EL (cell line): Measurements from ENCODE around the gene TMPRSS3.

Experiments used
- DNase-seq: peaks from one replicate; pipeline ENCODE4 v3.0.0-alpha.2; 2016

TMPRSS3 gene

DNA sequence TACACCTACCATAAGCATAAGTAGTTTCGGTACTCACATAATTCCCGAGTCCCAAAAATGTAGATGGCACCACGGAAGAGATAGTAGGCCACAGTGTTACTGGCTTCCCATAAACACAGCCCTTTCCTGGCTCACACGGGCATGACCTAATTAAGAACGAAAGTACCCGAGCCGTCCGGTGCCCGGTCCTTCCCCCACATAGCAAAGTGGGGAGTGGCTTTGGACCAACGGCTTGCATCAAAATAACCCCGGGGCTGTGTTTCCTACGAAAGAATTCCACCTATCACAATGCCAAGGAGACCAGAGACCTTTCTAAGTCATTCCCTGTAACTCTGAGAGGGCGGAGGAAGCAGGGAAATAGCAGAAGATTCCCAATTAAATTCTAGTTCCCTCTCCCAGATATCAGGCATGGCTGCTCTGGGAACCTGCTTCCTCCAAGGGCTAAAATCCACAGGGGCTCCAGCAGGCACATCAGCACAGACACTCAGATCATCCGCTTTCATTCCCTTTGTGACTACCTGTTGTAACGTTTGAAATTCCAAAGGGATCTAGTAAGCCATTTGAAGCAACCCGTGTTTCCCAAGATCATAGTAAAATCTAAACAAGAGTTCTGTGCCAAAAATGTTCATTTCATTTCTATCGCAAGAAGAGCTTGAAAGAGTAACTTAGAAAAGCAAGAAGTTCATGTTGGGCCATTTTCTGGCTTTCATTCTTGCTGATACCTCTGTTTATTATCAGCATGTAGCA lies at the start of gene TMPRSS3:
TMPRSS3 (minus strand) TSS at position 148 of the 747 bp plus-strand sequence. CDS start 635 bp downstream, outside the sequence.
- no peak for DNase-seq

DNA sequence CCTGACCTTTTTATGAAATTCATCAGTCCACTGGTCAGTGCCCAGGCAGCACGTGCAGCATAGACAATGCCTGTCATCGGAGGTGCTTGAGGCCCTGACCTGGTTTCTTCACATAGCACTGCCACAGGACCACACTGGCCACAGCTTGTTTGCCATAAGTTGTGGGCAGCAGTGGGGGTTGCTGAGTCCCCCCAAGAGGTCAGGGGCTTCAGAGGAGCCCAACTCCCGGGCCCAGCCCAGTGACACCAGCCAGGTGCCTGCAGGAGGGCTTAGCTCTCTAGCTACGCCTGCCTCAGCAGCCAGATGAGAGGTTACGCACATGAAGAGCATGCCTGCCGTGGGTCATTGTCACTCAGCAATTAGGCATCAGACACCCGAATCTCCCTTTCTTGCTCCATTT lies 49.5 kb upstream of the TMPRSS3 start:
- no peak for DNase-seq

DNA sequence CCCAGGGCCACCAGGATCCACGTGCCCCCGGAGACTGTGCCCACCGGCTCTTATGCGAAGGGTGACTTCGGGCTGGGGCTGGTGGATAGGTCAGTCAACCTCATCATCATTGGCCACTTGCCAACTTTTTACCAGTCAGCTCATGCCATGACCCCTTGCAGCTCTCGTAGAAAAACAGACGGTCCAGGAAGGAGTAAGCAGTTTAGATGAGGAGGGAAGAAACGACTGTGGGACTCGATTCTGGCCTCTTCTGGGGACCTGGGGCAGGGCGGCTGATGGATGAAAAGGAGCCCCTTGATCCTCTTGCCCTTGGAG lies 48.9 kb upstream of the TMPRSS3 start:
- DNase-seq = no peak

DNA sequence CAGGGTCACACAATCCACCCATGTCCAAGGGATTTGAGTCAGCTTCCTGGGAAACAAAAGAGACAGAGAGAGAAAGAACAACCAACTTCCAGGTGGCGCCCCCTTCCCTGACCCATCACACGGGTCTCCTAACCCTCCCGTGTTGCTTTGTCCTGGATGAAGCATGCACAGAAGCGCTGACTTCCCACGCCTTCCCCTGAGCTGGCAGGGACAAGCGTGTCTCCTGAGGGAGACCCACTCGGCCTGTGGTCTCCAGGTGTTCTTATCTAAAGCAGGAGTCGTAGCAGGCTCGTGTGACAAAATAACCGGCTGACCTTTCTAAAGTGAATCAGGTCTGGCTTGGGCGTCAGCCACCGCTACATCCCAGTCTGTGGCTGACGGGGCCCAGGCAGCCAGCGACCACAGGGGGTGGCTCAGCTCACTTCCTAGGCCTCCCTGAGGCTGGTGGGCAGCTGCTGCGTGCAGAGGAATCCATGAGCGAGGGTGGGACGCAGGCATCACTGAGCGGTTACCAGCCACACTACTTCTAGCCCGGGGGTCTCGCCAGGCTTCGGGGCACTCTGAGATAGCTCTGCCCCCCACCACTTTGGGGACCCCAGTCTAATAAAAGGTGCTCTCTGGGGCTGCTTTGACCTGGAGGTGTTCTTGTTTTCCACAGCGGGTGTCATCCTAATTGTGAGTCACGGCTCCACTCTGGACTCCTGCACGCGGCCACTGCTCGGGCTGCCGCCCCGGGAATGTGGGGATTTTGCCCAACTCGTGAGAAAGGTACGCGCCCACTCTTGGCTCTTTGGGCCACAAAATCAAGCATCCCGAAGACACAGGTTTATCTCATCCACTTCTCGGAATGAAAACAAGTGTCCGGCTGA lies 48.3 kb upstream of the TMPRSS3 start:
- no peak for DNase-seq

DNA sequence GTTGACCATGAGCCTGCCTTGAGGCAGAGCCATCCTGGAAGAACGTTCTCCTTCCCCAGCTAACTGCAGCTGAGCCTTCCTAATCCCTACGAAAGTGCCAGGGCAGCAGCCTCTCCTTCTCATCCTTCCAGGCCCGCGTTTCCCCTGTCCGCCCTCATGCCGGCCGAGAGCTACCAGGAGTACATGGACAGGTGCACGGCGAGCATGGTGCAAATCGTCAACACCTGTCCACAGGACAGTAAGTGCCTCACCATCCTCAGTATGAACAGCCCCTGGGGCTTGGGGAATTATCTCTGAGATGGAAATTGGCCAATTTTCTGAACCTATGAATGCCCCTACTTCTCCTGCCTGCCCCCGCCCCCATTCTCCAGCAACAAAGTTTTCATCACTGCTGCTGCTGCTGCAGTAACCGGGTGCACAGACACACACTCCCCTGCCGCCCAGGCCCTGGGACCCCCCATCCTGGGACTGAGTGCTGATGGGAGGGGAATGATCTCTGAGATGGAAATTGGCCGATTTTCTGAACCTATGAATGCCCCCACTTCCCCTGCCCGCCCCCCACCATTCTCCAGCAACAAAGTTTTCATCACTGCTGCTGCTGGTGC lies 47.4 kb upstream of the TMPRSS3 start:
- DNase-seq = no peak

DNA sequence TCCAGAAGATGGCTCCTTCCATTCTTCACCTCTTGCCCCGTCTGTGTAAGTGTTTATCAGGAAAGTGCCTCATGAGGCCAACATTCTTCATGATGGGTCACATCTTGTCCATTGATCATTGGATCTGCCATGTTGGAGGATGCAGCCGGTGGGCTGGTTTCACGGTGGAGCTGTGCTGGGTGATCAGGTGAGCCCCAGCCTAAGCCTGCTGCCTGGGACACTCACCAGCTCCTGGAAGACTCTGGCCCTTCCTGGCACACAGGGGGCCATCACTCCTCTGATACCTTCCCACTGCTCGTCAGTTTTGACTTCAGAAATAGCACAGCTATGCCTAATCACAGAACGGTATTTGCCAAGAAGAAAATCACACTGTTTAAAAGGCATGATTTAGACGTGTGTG lies 46.1 kb upstream of the TMPRSS3 start:
- no peak for DNase-seq

DNA sequence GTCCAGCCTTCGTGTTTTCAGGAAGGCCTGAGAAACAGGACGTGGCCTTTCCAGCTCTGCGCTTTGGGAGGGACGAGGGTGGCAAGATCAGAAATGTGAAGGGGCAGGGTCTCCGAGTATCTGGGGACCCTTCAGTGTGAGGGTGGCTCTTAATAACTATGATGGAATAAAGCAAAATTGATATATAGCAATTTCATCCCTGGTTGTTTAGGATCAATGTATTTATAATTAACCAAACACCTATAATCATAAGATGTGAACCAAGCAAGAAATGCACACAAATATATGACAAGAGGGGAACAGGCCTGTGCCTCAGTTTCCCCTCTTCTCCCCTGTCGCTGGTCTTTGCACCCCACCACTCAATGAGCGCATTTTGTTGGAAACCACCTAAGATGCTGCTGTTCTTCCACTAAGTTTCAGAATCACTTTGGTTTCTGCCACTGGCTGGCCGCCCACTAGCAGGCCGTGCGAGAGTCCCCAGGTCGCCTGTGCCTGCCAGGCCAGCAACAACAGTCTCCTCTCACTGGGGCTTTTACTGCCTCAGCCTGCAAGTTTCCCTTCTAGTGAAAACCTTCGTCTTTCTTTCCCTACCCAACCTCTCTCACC lies 44.4 kb upstream of the TMPRSS3 start:
- no peak for DNase-seq

DNA sequence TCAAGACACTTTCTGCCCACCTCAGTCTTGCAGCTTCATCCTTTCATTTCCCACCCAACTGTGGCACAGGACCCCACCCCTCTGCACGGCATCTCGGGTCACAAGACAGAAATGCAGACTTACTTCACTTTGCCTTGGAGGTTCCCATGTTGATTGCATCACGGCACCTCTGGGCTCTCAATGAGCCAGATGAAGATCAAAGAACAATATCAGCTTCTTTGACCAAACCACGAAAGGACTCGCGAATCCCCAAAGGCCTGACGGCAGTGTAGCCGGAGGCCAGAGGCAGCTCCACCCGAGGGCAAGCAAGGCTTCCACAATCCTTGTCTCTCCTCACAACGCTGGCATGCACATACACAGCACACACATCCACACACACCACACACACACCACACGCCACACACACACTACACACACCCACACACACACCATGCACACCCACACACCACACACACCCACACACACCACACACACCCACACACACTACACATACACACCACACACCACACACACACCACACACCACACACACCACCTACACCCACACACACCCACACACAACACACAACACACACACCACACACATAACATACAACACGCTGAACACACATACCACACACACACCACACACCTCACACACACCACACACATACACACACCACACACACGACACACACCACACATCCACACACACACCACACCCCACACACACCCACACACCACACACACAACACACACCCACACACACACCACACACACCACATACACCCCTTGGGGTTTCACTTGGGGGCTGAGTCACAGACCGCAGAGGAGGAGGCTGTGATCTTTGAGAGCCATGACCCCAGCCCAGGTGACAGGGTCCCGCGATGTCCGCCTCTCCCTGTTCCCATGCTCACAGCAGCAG lies 43.7 kb upstream of the TMPRSS3 start:
- no peak for DNase-seq

- DNase-seq = no peak
These were observed 42.7 kb upstream of the TMPRSS3 start for GRCh38 chr21:42438316-42439205.

GRCh38 chr21:42437786-42438185 lies 41.9 kb upstream of the TMPRSS3 start:
- no peak for DNase-seq

DNA sequence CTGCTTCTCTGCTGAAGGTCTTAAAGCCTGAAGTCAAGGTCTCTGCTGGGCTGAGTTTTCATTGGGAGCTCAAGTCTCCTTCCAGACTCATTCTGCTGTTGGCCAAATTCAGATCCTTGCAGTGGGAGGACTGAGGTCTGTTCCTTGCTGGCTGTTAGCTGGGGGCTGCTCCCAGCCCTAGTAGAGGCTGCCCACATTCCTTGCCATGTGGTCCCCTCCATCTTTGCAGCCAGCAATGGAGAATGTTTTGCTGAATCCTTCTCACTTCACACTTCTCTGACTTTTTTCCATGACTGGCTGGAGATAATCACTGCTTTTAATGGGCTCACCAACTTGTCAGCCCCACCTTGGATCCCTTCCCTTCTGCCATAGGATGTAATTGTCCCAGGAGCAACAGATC lies 41.1 kb upstream of the TMPRSS3 start:
- DNase-seq = no peak

- DNase-seq = no peak
These were observed 40.0 kb upstream of the TMPRSS3 start for GRCh38 chr21:42435833-42436232.

DNA sequence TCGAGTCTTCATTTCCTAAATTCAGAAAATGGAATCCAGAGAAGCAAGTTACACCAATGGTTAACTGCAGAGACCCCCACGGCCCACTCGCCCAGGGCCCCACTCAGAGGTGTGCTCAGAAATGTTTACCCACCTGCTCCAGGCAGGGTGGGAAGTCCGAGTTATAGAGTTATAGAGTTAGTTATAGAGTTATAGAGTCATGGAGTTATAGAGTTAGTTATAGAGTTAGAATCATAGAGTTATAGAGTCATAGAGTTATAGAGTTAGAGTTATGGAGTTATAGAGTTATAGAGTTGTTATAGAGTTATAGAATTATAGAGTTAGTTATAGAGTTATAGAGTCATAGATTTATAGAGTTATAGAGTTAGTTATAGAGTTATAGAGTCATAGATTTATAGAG lies 39.5 kb upstream of the TMPRSS3 start:
- DNase-seq = no peak

GRCh38 chr21:42434884-42435283 lies 39.0 kb upstream of the TMPRSS3 start:
- no peak for DNase-seq

- no peak for DNase-seq
These were observed 38.2 kb upstream of the TMPRSS3 start for GRCh38 chr21:42433946-42434551.

GRCh38 chr21:42432695-42433094 lies 36.8 kb upstream of the TMPRSS3 start:
- no peak for DNase-seq

- no peak for DNase-seq
These were observed 35.3 kb upstream of the TMPRSS3 start for GRCh38 chr21:42431196-42431595.

DNA sequence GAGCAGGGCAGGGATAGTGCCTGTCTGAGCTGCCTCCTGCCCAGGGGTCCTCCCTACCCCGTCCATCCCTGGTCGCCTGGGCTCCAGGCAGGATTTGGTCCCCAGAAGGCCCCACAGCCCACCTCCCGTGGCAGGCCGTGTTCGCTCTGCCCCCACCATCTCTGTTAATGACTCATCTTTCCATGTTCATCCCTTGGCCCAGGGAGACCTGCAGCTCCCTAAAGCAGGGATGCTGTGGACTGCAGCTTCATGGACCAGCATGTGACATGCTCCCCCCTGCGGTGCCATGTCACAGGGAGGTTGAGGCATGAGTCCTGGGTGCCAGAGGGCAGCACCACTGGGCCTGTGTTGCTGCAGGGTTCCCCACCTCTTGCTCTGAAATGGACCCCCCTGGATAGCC lies 34.7 kb upstream of the TMPRSS3 start:
- DNase-seq = no peak

DNA sequence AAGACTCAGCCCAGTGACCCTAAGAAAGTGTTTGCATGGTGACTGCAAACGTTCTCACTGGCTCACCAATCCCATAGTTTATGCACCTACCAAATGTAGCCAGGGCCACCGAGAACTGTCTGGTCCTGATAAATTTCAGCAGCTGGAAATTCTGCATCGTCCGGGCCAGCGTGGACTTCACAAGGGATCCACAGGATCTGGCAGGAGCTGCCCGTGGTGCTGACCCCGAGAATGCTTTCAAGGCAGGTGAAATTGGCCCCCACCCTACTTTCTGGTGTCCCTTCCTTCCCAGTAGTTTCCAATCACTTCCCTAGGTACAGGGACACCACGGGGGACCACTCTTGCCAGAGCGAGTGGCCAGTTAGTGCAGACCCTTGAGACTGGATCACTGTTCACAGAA lies 34.0 kb upstream of the TMPRSS3 start:
- no peak for DNase-seq

GRCh38 chr21:42429021-42429420 lies 33.2 kb upstream of the TMPRSS3 start:
- no peak for DNase-seq
